OCI-LY3 (cell line): ENCODE measurements around the gene STAB1.

Source experiments
- H2AFZ ChIP-seq: fragments of 200-600, 300-600 bp; shearing (Covaris generic); 2 replicates; pipeline ENCODE4 v1.6.0; 2014; ENCODE audit warnings: antibody characterized with exemption, low read depth, low read length
- H3K27ac ChIP-seq: fragments of 200-600, 300-600 bp; sonication (generic); 2 replicates; pipeline ENCODE4 v1.5.1; 2014; ENCODE audit warnings: mild to moderate bottlenecking, low read length, moderate library complexity, mixed read lengths
- H3K27me3 ChIP-seq: fragments of 200-600, 300-600 bp; sonication (generic); 2 replicates; pipeline ENCODE4 v1.6.1; 2014; ENCODE audit warnings: low read depth, low read length, mixed read lengths
- H3K36me3 ChIP-seq: fragments of 200-600, 300-600 bp; sonication (generic); replicated peaks from 2 replicates; pipeline ENCODE3; 2014; ENCODE audit warnings: low read depth, low read length, mixed read lengths
- H3K4me1 ChIP-seq: fragments of 300-600, 200-600 bp; sonication (generic); 2 replicates; pipeline ENCODE4 v1.6.1; 2014; ENCODE audit warnings: low read length, mixed read lengths
- H3K4me2 ChIP-seq: fragments of 200-600, 300-600 bp; sonication (generic); 2 replicates; pipeline ENCODE4 v1.6.1; 2014; ENCODE audit warnings: low read length, mixed read lengths
- H3K4me3 ChIP-seq: fragments of 300-600, 200-600 bp; sonication (generic); 2 replicates; pipeline ENCODE4 v1.5.1; 2014; ENCODE audit warnings: antibody characterized with exemption, mild to moderate bottlenecking, low read length, moderate library complexity
- H3K79me2 ChIP-seq: fragments of 300-600, 200-600 bp; shearing (Covaris generic); 2 replicates; pipeline ENCODE4 v1.6.1; 2014; ENCODE audit warnings: mild to moderate bottlenecking, low read length, mixed read lengths
- H3K9ac ChIP-seq: fragments of 300-600, 200-600 bp; shearing (Covaris generic); 2 replicates; pipeline ENCODE4 v1.6.0; 2014; ENCODE audit warnings: mild to moderate bottlenecking, low read length, moderate library complexity
- H3K9me3 ChIP-seq: fragments of 200-600, 300-600 bp; shearing (Covaris generic); 2 replicates; pipeline ENCODE4 v1.6.1; 2014; ENCODE audit warnings: low read length, mixed read lengths; ENCODE audit not compliant: insufficient read depth
- H4K20me1 ChIP-seq: fragments of 200-600, 300-600 bp; sonication (generic); 2 replicates; pipeline ENCODE4 v1.6.1; 2016; ENCODE audit warnings: low read length, mixed read lengths; ENCODE audit not compliant: insufficient read depth
- EZH2phosphoT487 ChIP-seq: fragments of 200-600 bp; shearing (Covaris generic); IDR thresholded peaks from 2 replicates; pipeline ENCODE4 v1.6.1; 2018; ENCODE audit warnings: antibody characterized with exemption, mixed run types, low read depth
- TF ChIP-seq, protein P1 (sequence below): fragments of 200-600, 300-600 bp; sonication (generic); IDR thresholded peaks from 2 replicates; pipeline ENCODE4 v1.5.1; 2014; ENCODE audit warnings: antibody characterized with exemption, low read length, low read depth

Gene STAB1

DNA sequence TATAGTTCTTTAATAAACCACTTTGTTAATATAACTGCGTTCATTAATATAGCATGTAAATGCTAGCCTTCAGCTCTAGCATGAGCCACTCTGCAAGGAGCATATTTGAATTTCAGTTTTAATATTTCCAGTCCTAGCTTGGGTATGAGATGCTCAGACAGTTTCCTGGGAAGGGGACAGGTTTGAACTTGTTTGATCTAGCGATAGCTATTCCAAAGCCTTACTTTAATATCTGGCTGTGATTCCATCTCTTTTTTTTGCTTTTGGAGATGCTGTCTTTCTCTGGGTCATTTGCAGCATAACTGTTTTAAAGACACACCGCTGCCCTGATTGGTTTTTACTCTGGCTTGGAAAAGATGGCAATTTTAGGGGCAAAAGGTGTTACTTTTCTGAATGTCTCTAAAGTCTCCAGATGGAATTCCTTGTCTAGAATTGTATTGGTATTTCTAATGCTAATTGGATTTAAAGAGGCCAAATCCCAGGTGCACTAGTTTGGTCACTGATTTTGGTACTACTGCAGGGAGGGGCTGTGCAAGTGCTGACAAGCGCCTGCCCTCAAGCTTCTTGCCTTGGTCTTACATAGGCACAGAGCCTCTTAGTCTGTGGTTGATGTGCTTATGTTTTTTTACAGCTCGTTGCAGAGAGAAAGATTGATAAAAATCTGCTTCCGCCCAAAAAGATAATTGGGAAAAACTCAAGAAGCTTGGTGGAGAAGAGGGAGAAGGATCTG is 36.9 kb upstream of the STAB1 start:
- H2AFZ ChIP-seq = no peak overlapping the region
- TF ChIP-seq, protein P1, sequence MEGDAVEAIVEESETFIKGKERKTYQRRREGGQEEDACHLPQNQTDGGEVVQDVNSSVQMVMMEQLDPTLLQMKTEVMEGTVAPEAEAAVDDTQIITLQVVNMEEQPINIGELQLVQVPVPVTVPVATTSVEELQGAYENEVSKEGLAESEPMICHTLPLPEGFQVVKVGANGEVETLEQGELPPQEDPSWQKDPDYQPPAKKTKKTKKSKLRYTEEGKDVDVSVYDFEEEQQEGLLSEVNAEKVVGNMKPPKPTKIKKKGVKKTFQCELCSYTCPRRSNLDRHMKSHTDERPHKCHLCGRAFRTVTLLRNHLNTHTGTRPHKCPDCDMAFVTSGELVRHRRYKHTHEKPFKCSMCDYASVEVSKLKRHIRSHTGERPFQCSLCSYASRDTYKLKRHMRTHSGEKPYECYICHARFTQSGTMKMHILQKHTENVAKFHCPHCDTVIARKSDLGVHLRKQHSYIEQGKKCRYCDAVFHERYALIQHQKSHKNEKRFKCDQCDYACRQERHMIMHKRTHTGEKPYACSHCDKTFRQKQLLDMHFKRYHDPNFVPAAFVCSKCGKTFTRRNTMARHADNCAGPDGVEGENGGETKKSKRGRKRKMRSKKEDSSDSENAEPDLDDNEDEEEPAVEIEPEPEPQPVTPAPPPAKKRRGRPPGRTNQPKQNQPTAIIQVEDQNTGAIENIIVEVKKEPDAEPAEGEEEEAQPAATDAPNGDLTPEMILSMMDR = no peak
- TF ChIP-seq EZH2phosphoT487 = no peak
- peaks cover 18% of the 10 kb centered on the region for H3K4me1 ChIP-seq
- H3K9me3 ChIP-seq = no peaks in the 10 kb centered on the region
- no peak overlapping the region for H3K4me3 ChIP-seq
- no peak overlapping the region for H3K4me2 ChIP-seq
- peaks cover 24% of the 10 kb centered on the region for H3K79me2 ChIP-seq
- H3K27ac ChIP-seq = no peak overlapping the region
- H4K20me1 ChIP-seq = no peaks in the 10 kb centered on the region
- H3K27me3 ChIP-seq = no peaks in the 10 kb centered on the region
- no peak overlapping the region for H3K9ac ChIP-seq
- peaks cover 25% of the 10 kb centered on the region for H3K36me3 ChIP-seq

DNA sequence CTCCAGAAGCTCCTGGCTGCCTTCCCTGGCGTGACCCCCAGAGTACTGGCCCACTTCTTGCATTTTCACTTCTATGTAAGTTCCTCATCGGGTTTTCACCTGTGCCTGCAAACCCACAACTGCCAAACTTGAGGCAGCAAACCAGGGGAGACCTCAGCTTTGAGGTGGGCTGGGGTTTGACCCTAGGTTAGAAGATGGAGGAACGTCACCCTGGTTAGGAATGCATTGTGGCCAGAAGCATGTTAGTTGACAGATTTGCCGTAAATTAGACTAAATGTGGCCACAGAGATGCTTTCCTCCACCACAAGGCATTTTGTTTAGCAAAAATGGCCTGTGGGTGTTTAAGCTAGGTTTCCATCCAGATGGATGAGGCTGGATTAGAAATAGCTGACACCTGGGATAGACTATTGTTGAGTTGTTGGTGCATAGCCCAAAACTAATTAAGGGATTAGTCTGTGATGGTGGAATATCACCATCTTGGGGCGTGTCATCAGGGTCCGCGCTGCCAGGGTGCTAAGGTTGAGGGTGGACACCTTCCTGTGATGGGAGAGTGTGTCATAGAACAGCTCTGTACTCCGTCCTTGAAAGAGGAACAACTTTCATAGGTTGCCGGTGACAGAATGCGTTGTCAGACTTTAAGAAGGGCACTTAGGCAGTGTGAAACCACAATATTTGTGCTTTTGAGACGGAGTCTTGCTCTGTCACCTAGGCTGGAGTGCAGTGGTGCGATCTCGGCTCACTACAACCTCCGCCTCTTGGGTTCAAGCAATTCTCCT is 36.2 kb upstream of the STAB1 start:
- TF ChIP-seq, protein P1 = no peak
- no peak for TF ChIP-seq EZH2phosphoT487
- no peaks in the 10 kb centered on the region for H3K27me3 ChIP-seq
- H3K9ac ChIP-seq = no peak overlapping the region

DNA sequence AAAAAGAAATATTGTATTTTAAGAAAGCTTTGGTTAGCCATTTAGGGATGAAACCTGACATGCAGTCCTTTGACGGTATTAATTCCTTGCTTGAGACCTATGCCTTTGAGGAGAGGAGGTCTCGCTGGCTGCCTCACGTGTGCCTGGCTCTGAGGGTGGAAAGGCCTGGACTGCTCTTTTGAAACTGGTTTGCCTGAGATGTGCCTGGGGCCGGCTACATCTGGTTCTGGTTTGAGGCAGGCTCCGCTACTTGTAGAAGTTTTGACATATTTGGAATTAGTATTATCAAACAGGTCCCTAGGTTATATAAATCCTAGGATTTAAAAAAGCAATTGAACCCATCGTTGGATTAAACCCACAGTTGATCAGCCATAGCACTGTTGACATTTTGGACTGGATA is 33.3 kb upstream of the STAB1 start:
- H3K4me1 ChIP-seq = 0 out of 2 replicates have a peak, but pooled peaks cover under 1% of the 10 kb centered on the region
- peaks cover 6% of the 10 kb centered on the region for H3K79me2 ChIP-seq
- TF ChIP-seq, protein P1 = no peak
- TF ChIP-seq EZH2phosphoT487 = no peak
- no peaks in the 10 kb centered on the region for H3K27me3 ChIP-seq
- H3K4me2 ChIP-seq = no peak overlapping the region
- no peak overlapping the region for H3K27ac ChIP-seq
- H3K9ac ChIP-seq = no peak overlapping the region
- H3K36me3 ChIP-seq = peaks cover 38% of the 10 kb centered on the region
- H2AFZ ChIP-seq = no peak overlapping the region
- no peaks in the 10 kb centered on the region for H3K9me3 ChIP-seq
- no peak overlapping the region for H3K4me3 ChIP-seq
- H4K20me1 ChIP-seq = 0 out of 2 replicates have a peak, but pooled peaks cover 4% of the 10 kb centered on the region

More for the DNA sequence above, 36.2 kb upstream of the STAB1 start:
- peaks cover 29% of the 10 kb centered on the region for H3K36me3 ChIP-seq
- H3K79me2 ChIP-seq = peaks cover 24% of the 10 kb centered on the region
- H2AFZ ChIP-seq = no peak overlapping the region
- no peak overlapping the region for H3K4me2 ChIP-seq
- no peak overlapping the region for H3K27ac ChIP-seq
- peaks cover 18% of the 10 kb centered on the region for H3K4me1 ChIP-seq
- no peak overlapping the region for H3K4me3 ChIP-seq
- no peaks in the 10 kb centered on the region for H4K20me1 ChIP-seq
- H3K9me3 ChIP-seq = no peaks in the 10 kb centered on the region

DNA sequence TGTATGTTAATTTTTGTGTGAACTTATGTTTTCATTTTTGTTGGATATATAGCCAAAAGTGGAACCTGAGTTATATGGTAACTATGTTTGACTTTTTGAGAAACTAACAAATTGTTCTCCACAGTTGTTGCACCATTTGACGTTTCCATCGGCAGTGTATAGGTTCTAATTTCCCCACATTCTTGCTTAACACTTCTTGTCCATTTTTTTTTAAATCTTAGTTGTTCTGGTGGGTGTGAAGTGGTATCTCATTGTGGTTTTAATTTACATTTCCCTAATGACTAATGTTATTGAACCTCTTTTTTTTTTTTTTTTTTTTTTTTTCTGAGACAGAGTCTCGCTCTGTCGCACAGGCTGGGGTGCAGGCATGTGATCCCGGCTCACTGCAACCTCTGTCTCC is 31.7 kb upstream of the STAB1 start:
- Histone ChIP-seq H3K4me2 (no peak overlapping the region), H3K9ac (no peak overlapping the region), H2AFZ (no peak overlapping the region), H3K4me3 (no peak overlapping the region), H4K20me1 (0 out of 2 replicates have a peak, but pooled peaks cover 4% of the 10 kb centered on the region), H3K27me3 (no peaks in the 10 kb centered on the region), H3K9me3 (no peaks in the 10 kb centered on the region), H3K79me2 (no peaks in the 10 kb centered on the region; the same call in 1 of the 2 replicates), H3K36me3 (peaks cover 33% of the 10 kb centered on the region), H3K27ac (no peak overlapping the region), H3K4me1 (no peaks in the 10 kb centered on the region)
- no peak for TF ChIP-seq EZH2phosphoT487
- TF ChIP-seq, protein P1 = no peak
